GM23338 (cell line): ENCODE results near the gene RYR1. TPM values are rescaled to one million over a fixed set of nuclear protein-coding genes. Genes with fewer than 3 reads are reported as not detected.

Experiments used
- ATAC-seq: fragments of 200-7000 bp; cut with Tn5 transposase; 3 replicates; pipeline ENCODE4 v1.9.1; 2020
- DNase-seq: peaks from one replicate; pipeline ENCODE4 v3.0.0-alpha.2; 2015; ENCODE audit warnings: low spot score
- H2AFZ ChIP-seq: fragments of 200-600 bp; sonication (generic); 2 replicates; pipeline ENCODE4 v1.8.0; 2016; ENCODE audit warnings: antibody characterized with exemption, mild to moderate bottlenecking, moderate library complexity
- H3F3A ChIP-seq: fragments of 200-600 bp; sonication (generic); replicated peaks from 2 replicates; pipeline ENCODE4 v1.8.0; 2017; ENCODE audit warnings: antibody characterized with exemption, mixed run types, low read depth
- H3K27ac ChIP-seq: fragments of 200-600 bp; sonication (generic); 2 replicates; pipeline ENCODE4 v1.6.1; 2016; ENCODE audit warnings: low read depth
- H3K27me3 ChIP-seq: fragments of 200-600 bp; sonication (generic); 2 replicates; pipeline ENCODE4 v1.8.0; 2016; ENCODE audit warnings: mild to moderate bottlenecking, mixed run types, moderate library complexity; ENCODE audit not compliant: insufficient read depth
- H3K36me3 ChIP-seq: fragments of 200-600 bp; sonication (generic); 2 replicates; pipeline ENCODE4 v1.8.0; 2016; ENCODE audit warnings: mild to moderate bottlenecking; ENCODE audit not compliant: insufficient read depth
- H3K4me1 ChIP-seq: fragments of 200-600 bp; sonication (generic); 2 replicates; pipeline ENCODE4 v1.8.0; 2016; ENCODE audit warnings: mild to moderate bottlenecking, moderate library complexity; ENCODE audit not compliant: insufficient read depth
- H3K4me2 ChIP-seq: fragments of 200-600 bp; sonication (generic); 2 replicates; pipeline ENCODE4 v1.7.1; 2017; ENCODE audit warnings: mixed run types
- H3K4me3 ChIP-seq: fragments of 200-600 bp; sonication (generic); 2 replicates; pipeline ENCODE4 v1.6.1; 2016; ENCODE audit warnings: mixed run types
- H3K79me2 ChIP-seq: fragments of 200-600 bp; sonication (generic); replicated peaks from 2 replicates; pipeline ENCODE4 v1.8.0; 2017; ENCODE audit warnings: mild to moderate bottlenecking; ENCODE audit not compliant: insufficient read depth
- H3K9me2 ChIP-seq: fragments of 200-600 bp; sonication (generic); 2 replicates; pipeline ENCODE4 v1.8.0; 2017; ENCODE audit not compliant: insufficient read depth
- H4K20me1 ChIP-seq: fragments of 200-600 bp; sonication (generic); replicated peaks from 2 replicates; pipeline ENCODE4 v1.8.0; 2017; ENCODE audit warnings: mild to moderate bottlenecking; ENCODE audit not compliant: insufficient read depth
- H3K27ac Mint-ChIP-seq: 2 replicates; pipeline ENCODE4 v1.8.0; 2020; ENCODE audit warnings: inconsistent platforms, mild to moderate bottlenecking, moderate library complexity, mixed read lengths
- H3K27me3 Mint-ChIP-seq: 3 replicates; pipeline ENCODE4 v1.8.0; 2022; ENCODE audit warnings: low read depth, mild to moderate bottlenecking, moderate library complexity, mixed read lengths, inconsistent platforms; ENCODE audit not compliant: insufficient read depth, poor library complexity
- H3K36me3 Mint-ChIP-seq: 3 replicates; pipeline ENCODE4 v1.8.0; 2021; ENCODE audit warnings: low read depth, mild to moderate bottlenecking, inconsistent platforms, moderate library complexity, mixed read lengths
- H3K4me1 Mint-ChIP-seq: 3 replicates; pipeline ENCODE4 v1.8.0; 2020; ENCODE audit warnings: mild to moderate bottlenecking, inconsistent platforms, mixed read lengths
- H3K4me3 Mint-ChIP-seq: 3 replicates; pipeline ENCODE4 v1.8.0; 2021; ENCODE audit warnings: moderate library complexity, mild to moderate bottlenecking, inconsistent platforms, mixed read lengths
- H3K9me3 Mint-ChIP-seq: 3 replicates; pipeline ENCODE4 v1.8.0; 2020; ENCODE audit warnings: moderate library complexity, mild to moderate bottlenecking, inconsistent platforms, mixed read lengths
- CREB1 ChIP-seq: fragments of 250-450 bp; sonication (Bioruptor Pico); IDR thresholded peaks from 2 replicates; pipeline ENCODE4 v1.5.0; 2020; ENCODE audit warnings: low read depth, mild to moderate bottlenecking, moderate library complexity
- EZH2 ChIP-seq: fragments of 200-600 bp; sonication (generic); IDR thresholded peaks from one replicate; pipeline ENCODE4 v1.8.0; 2017; ENCODE audit warnings: antibody characterized with exemption, mild to moderate bottlenecking, low read depth; ENCODE audit not compliant: unreplicated experiment
- EZH2phosphoT487 ChIP-seq: fragments of 200-600 bp; sonication (generic); IDR thresholded peaks from one replicate; pipeline ENCODE4 v1.8.1; 2018; ENCODE audit warnings: antibody characterized with exemption; ENCODE audit not compliant: unreplicated experiment
- JUNB ChIP-seq: IDR thresholded peaks from one replicate; pipeline ENCODE4 v1.6.1; 2016; ENCODE audit warnings: antibody characterized with exemption; ENCODE audit not compliant: unreplicated experiment
- NANOG ChIP-seq: IDR thresholded peaks from 2 replicates; pipeline ENCODE4 v1.6.1; 2016; ENCODE audit warnings: antibody characterized with exemption, borderline replicate concordance
- POLR2AphosphoS5 ChIP-seq: IDR thresholded peaks from 2 replicates; pipeline ENCODE4 v1.6.1; 2016; ENCODE audit warnings: antibody characterized with exemption, low read depth
- STAT1 ChIP-seq: IDR thresholded peaks from one replicate; pipeline ENCODE4 v1.6.1; 2016; ENCODE audit warnings: antibody characterized with exemption; ENCODE audit not compliant: unreplicated experiment
- ZNF114 ChIP-seq: fragments of 250-450 bp; sonication (Bioruptor Pico); IDR thresholded peaks from 2 replicates; pipeline ENCODE4 v1.5.0; 2020; ENCODE audit warnings: mild to moderate bottlenecking, moderate library complexity
- ZNF331 ChIP-seq: fragments of 250-450 bp; sonication (Bioruptor Pico); IDR thresholded peaks from 2 replicates; pipeline ENCODE4 v1.5.0; 2020; ENCODE audit warnings: low read depth, mild to moderate bottlenecking, moderate library complexity
- polyA plus RNA-seq: library from polyadenylated mRNA; unstranded; fragments of >200 nt; fragmentation: Nextera tagmentation; extraction: Ambion mirVana; gene quantifications from 2 replicates; pipeline ENCODE4 v1.2.1, GENCODE V29; 2016
- total RNA-seq: library from RNA; depleted of rRNA; stranded (reverse); fragments of >200 nt; shearing (Covaris generic); gene quantifications from 2 replicates; pipeline ENCODE4 v1.2.3, GENCODE V29; 2014
- TF ChIP-seq, protein P1 (sequence below): IDR thresholded peaks from 2 replicates; pipeline ENCODE4 v1.6.1; 2016; ENCODE audit warnings: antibody characterized with exemption
- TF ChIP-seq, protein P2 (sequence below), 2 experiments: fragments of 200-600 bp in 1 of 2; sonication (generic) in 1 of 2; conservative IDR thresholded peaks; 2 replicates each; pipeline versions ENCODE4 v1.5.1 to v1.6.1; 2016 to 2017; ENCODE audit warnings: antibody characterized with exemption in 2 of 2, low read depth in 2 of 2, mild to moderate bottlenecking in 2 of 2, moderate library complexity in 1 of 2
- TF ChIP-seq, protein P3 (sequence below): fragments of 250-450 bp; sonication (Bioruptor Pico); IDR thresholded peaks from 2 replicates; pipeline ENCODE4 v1.5.0; 2020; ENCODE audit warnings: mild to moderate bottlenecking, moderate library complexity
- TF ChIP-seq, protein P4 (sequence below): IDR thresholded peaks from one replicate; pipeline ENCODE4 v1.6.1; 2018; ENCODE audit warnings: antibody characterized with exemption; ENCODE audit not compliant: unreplicated experiment

RYR1 gene
- total and polyA plus RNA-seq, 2 experiments from 2014 or later, result 4.0 to 26.7 TPM

DNA sequence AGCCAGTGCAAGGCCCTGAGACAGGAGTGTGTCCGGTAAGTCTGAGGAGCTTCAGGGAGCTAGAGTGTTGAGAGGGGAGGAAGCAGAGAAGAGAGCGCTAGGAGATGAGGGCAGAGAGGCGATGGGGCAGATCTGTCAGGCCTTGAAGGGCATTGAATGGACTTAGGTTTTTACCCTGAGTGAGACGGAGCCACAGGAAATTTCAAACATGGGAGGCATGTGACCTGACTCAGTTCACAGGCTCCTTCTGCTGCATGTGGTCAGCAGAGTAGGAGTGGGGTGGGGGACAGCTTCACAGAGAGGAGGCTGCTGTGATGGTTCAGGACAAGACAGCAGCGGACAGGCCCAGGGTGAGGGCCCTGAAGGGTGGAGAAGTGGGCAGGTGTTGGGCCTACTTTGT, 33.1 kb upstream of the RYR1 start:
- TF ChIP-seq, protein P1, sequence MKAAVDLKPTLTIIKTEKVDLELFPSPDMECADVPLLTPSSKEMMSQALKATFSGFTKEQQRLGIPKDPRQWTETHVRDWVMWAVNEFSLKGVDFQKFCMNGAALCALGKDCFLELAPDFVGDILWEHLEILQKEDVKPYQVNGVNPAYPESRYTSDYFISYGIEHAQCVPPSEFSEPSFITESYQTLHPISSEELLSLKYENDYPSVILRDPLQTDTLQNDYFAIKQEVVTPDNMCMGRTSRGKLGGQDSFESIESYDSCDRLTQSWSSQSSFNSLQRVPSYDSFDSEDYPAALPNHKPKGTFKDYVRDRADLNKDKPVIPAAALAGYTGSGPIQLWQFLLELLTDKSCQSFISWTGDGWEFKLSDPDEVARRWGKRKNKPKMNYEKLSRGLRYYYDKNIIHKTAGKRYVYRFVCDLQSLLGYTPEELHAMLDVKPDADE, result no peak
- no peak for TF ChIP-seq CREB1 (CRISPR knock-in tag)
- TF ChIP-seq EZH2, result no peak
- no peak for TF ChIP-seq ZNF114 (CRISPR knock-in tag)
- no peak for TF ChIP-seq STAT1
- TF ChIP-seq POLR2AphosphoS5, result no peak
- TF ChIP-seq, protein P2, sequence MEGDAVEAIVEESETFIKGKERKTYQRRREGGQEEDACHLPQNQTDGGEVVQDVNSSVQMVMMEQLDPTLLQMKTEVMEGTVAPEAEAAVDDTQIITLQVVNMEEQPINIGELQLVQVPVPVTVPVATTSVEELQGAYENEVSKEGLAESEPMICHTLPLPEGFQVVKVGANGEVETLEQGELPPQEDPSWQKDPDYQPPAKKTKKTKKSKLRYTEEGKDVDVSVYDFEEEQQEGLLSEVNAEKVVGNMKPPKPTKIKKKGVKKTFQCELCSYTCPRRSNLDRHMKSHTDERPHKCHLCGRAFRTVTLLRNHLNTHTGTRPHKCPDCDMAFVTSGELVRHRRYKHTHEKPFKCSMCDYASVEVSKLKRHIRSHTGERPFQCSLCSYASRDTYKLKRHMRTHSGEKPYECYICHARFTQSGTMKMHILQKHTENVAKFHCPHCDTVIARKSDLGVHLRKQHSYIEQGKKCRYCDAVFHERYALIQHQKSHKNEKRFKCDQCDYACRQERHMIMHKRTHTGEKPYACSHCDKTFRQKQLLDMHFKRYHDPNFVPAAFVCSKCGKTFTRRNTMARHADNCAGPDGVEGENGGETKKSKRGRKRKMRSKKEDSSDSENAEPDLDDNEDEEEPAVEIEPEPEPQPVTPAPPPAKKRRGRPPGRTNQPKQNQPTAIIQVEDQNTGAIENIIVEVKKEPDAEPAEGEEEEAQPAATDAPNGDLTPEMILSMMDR (conservative IDR thresholded peaks at IDR 0.05; ENCODE audit: low read depth in 2 of 2), result no peak
- TF ChIP-seq, protein P3, sequence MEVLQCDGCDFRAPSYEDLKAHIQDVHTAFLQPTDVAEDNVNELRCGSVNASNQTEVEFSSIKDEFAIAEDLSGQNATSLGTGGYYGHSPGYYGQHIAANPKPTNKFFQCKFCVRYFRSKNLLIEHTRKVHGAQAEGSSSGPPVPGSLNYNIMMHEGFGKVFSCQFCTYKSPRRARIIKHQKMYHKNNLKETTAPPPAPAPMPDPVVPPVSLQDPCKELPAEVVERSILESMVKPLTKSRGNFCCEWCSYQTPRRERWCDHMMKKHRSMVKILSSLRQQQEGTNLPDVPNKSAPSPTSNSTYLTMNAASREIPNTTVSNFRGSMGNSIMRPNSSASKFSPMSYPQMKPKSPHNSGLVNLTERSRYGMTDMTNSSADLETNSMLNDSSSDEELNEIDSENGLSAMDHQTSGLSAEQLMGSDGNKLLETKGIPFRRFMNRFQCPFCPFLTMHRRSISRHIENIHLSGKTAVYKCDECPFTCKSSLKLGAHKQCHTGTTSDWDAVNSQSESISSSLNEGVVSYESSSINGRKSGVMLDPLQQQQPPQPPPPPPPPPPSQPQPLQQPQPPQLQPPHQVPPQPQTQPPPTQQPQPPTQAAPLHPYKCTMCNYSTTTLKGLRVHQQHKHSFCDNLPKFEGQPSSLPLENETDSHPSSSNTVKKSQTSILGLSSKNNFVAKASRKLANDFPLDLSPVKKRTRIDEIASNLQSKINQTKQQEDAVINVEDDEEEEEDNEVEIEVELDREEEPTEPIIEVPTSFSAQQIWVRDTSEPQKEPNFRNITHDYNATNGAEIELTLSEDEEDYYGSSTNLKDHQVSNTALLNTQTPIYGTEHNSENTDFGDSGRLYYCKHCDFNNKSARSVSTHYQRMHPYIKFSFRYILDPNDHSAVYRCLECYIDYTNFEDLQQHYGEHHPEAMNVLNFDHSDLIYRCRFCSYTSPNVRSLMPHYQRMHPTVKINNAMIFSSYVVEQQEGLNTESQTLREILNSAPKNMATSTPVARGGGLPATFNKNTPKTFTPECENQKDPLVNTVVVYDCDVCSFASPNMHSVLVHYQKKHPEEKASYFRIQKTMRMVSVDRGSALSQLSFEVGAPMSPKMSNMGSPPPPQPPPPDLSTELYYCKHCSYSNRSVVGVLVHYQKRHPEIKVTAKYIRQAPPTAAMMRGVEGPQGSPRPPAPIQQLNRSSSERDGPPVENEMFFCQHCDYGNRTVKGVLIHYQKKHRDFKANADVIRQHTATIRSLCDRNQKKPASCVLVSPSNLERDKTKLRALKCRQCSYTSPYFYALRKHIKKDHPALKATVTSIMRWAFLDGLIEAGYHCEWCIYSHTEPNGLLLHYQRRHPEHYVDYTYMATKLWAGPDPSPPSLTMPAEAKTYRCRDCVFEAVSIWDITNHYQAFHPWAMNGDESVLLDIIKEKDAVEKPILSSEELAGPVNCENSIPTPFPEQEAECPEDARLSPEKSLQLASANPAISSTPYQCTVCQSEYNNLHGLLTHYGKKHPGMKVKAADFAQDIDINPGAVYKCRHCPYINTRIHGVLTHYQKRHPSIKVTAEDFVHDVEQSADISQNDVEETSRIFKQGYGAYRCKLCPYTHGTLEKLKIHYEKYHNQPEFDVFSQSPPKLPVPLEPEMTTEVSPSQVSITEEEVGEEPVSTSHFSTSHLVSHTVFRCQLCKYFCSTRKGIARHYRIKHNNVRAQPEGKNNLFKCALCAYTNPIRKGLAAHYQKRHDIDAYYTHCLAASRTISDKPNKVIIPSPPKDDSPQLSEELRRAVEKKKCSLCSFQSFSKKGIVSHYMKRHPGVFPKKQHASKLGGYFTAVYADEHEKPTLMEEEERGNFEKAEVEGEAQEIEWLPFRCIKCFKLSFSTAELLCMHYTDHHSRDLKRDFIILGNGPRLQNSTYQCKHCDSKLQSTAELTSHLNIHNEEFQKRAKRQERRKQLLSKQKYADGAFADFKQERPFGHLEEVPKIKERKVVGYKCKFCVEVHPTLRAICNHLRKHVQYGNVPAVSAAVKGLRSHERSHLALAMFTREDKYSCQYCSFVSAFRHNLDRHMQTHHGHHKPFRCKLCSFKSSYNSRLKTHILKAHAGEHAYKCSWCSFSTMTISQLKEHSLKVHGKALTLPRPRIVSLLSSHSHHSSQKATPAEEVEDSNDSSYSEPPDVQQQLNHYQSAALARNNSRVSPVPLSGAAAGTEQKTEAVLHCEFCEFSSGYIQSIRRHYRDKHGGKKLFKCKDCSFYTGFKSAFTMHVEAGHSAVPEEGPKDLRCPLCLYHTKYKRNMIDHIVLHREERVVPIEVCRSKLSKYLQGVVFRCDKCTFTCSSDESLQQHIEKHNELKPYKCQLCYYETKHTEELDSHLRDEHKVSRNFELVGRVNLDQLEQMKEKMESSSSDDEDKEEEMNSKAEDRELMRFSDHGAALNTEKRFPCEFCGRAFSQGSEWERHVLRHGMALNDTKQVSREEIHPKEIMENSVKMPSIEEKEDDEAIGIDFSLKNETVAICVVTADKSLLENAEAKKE, result no peak
- TF ChIP-seq ZNF331, result no peak
- TF ChIP-seq EZH2phosphoT487, result no peak
- no peak for TF ChIP-seq NANOG
- no peak for TF ChIP-seq JUNB
- TF ChIP-seq, protein P4, sequence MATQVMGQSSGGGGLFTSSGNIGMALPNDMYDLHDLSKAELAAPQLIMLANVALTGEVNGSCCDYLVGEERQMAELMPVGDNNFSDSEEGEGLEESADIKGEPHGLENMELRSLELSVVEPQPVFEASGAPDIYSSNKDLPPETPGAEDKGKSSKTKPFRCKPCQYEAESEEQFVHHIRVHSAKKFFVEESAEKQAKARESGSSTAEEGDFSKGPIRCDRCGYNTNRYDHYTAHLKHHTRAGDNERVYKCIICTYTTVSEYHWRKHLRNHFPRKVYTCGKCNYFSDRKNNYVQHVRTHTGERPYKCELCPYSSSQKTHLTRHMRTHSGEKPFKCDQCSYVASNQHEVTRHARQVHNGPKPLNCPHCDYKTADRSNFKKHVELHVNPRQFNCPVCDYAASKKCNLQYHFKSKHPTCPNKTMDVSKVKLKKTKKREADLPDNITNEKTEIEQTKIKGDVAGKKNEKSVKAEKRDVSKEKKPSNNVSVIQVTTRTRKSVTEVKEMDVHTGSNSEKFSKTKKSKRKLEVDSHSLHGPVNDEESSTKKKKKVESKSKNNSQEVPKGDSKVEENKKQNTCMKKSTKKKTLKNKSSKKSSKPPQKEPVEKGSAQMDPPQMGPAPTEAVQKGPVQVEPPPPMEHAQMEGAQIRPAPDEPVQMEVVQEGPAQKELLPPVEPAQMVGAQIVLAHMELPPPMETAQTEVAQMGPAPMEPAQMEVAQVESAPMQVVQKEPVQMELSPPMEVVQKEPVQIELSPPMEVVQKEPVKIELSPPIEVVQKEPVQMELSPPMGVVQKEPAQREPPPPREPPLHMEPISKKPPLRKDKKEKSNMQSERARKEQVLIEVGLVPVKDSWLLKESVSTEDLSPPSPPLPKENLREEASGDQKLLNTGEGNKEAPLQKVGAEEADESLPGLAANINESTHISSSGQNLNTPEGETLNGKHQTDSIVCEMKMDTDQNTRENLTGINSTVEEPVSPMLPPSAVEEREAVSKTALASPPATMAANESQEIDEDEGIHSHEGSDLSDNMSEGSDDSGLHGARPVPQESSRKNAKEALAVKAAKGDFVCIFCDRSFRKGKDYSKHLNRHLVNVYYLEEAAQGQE, result no peak
- Mint-ChIP-seq H3K4me3 (no peak overlapping the region; the same call in 2 of the 3 replicates), H3K27me3 (peaks cover 57% of the 10 kb centered on the region), H3K27ac (no peak overlapping the region), H3K4me1 (0 out of 3 replicates have a peak, but pooled peaks cover 6% of the 10 kb centered on the region), H3K9me3 (peaks cover 4% of the 10 kb centered on the region; the same call in 2 of the 3 replicates), H3K36me3 (peaks cover 9% of the 10 kb centered on the region)
- peaks cover 6% of the 10 kb centered on the region; the same call in 1 of the 2 replicates for H3K9me2 ChIP-seq
- H3K4me1 ChIP-seq, result no peaks in the 10 kb centered on the region
- H3K27ac ChIP-seq, result no peak overlapping the region
- peaks cover 73% of the 10 kb centered on the region for H3K27me3 ChIP-seq
- ATAC-seq (no peak), DNase-seq (no peak)
- H3K4me2 ChIP-seq, result no peak overlapping the region
- H2AFZ ChIP-seq, result no peak overlapping the region
- no peaks in the 10 kb centered on the region; the same call in 1 of the 2 replicates for H4K20me1 ChIP-seq
- no peak overlapping the region for H3K4me3 ChIP-seq
- no peaks in the 10 kb centered on the region for H3K36me3 ChIP-seq
- H3K79me2 ChIP-seq, result no peaks in the 10 kb centered on the region
- 0 out of 2 replicates have a peak, but pooled peaks cover 5% of the 10 kb centered on the region for H3F3A ChIP-seq
